22Rv1 (cell line): ENCODE results near the gene HFE.

Experiments
- ZFX ChIP-seq: fragments of 450-650 bp; IDR thresholded peaks from 2 replicates; pipeline ENCODE4 v1.6.1; 2017; ENCODE audit warnings: antibody characterized with exemption, borderline replicate concordance
- TF ChIP-seq, protein P1 (sequence below): fragments of 450-650 bp; IDR thresholded peaks from 2 replicates; pipeline ENCODE4 v1.5.1; 2017; ENCODE audit warnings: mild to moderate bottlenecking

DNA sequence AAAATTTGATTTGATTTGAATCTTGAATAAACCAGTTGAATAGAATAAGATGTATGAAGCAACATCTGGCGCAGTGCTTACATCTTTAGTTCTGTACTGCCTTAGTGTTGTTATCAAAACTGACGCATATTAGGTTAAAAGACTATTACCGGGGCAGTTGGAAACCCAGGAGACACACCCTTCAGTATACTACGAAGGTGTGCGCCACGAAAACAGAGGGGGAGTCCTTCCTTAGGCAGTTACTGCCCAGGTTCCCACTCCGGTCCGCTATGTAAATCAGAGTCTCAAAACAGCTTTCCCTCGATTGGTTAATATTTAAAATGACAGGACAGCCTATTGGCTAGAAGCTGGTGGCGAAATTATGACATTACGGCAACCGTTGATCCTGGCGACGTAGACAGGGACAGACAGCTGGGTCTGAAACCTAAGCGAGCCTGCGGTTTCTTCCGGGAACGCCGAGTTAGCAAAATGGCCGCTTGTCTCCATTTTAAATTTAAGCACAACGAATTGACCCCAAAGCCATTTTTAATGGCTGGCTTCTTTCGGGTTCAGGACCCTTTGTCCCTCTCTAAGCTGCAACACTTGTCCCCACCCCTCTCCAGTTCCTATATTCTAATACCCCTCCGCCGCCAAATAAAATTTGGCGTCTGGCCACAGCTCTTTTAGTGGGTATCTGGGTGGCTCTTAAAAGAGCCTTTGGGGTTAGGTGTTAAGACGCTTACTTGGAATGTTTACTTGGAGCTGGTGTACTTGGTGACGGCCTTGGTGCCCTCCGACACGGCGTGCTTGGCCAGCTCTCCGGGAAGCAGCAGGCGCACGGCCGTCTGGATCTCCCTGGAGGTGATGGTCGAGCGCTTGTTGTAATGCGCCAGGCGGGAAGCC, 35.8 kb downstream of the HFE start:
- TF ChIP-seq, protein P1, sequence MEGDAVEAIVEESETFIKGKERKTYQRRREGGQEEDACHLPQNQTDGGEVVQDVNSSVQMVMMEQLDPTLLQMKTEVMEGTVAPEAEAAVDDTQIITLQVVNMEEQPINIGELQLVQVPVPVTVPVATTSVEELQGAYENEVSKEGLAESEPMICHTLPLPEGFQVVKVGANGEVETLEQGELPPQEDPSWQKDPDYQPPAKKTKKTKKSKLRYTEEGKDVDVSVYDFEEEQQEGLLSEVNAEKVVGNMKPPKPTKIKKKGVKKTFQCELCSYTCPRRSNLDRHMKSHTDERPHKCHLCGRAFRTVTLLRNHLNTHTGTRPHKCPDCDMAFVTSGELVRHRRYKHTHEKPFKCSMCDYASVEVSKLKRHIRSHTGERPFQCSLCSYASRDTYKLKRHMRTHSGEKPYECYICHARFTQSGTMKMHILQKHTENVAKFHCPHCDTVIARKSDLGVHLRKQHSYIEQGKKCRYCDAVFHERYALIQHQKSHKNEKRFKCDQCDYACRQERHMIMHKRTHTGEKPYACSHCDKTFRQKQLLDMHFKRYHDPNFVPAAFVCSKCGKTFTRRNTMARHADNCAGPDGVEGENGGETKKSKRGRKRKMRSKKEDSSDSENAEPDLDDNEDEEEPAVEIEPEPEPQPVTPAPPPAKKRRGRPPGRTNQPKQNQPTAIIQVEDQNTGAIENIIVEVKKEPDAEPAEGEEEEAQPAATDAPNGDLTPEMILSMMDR = no peak
- TF ChIP-seq ZFX = no peak
